Measurements from ENCODE around the gene HDGFL2. TPM values are rescaled to one million over a fixed set of nuclear protein-coding genes. Genes with fewer than 3 reads are reported as not detected.

Gene HDGFL2
- total and polyA plus RNA-seq, 12 donors: 22.0 to 74.7 (median 35.7) TPM

- Histone ChIP-seq H3K4me3 (no peak overlapping the region), H3K9me3 (replicated peaks in 1 of 3) (peaks cover 0 to 4% (median 0%) of the 10 kb centered on the region in 3 donors), H3K27me3 (no peaks in the 10 kb centered on the region), H3K4me1 (replicated peaks in 1 of 2) (peaks cover 0 to 19% of the 10 kb centered on the region in 2 donors), H3K27ac (no peak overlapping the region), H3K36me3 (replicated peaks in 1 of 2) (no peaks in the 10 kb centered on the region)
- TF ChIP-seq CTCF (IDR thresholded peaks at IDR 0.05) (no peak), POLR2A (IDR thresholded peaks at IDR 0.05) (no peak)
- intact Hi-C loops (cut with DNase I): no loop called here
- DNase-seq: peak in 1 of 7 donors; percentile 11
- 71 to 95% (median 76%) methylated on average over 10 to 77 of the region's 77 CpGs for WGBS, 4 donors
Measured at GRCh38 chr19:4542896-4543841, 71.1 kb downstream of the HDGFL2 start.

- WGBS, 4 donors: 89 to 96% (median 91%) methylated on average over 32 to 81 of the region's 87 CpGs
- Histone ChIP-seq H3K36me3 (replicated peaks in 1 of 2) (peaks cover 0 to 3% of the 10 kb centered on the region in 2 donors), H3K27me3 (no peaks in the 10 kb centered on the region), H3K4me3 (no peak overlapping the region), H3K27ac (no peak overlapping the region), H3K4me1 (replicated peaks in 1 of 2) (peaks cover 0 to 19% of the 10 kb centered on the region in 2 donors), H3K9me3 (replicated peaks in 1 of 3) (peaks cover 0 to 4% (median 0%) of the 10 kb centered on the region in 3 donors)
- intact Hi-C loops (cut with DNase I): no loop called here
- DNase-seq: peak in 1 of 7 donors; percentile 9
- TF ChIP-seq POLR2A (IDR thresholded peaks at IDR 0.05): no peak
Measured at GRCh38 chr19:4543842-4544647, 71.9 kb downstream of the HDGFL2 start.

GRCh38 chr19:4547303-4548237 is 75.5 kb downstream of the HDGFL2 start:
- Histone ChIP-seq H3K9me3 (replicated peaks in 1 of 3) (no peaks in the 10 kb centered on the region), H3K4me1 (replicated peaks in 1 of 2) (no peaks in the 10 kb centered on the region), H3K4me3 (no peak overlapping the region), H3K36me3 (replicated peaks in 1 of 2) (peaks cover 0 to 27% of the 10 kb centered on the region in 2 donors), H3K27ac (no peak overlapping the region), H3K27me3 (no peaks in the 10 kb centered on the region)
- intact Hi-C loops (cut with DNase I): no loop called here
- peak in 1 of 6 experiments; percentile 25 for TF ChIP-seq CTCF (IDR thresholded peaks at IDR 0.05)
- no peak for TF ChIP-seq POLR2A (IDR thresholded peaks at IDR 0.05)
- WGBS, 4 donors: 61 to 65% (median 62%) methylated on average over 16 to 32 of the region's 32 CpGs
- peak in 6 of 7 donors; percentile 59 to 74 (median 68) for DNase-seq

GRCh38 chr19:4548238-4548584 is 76.1 kb downstream of the HDGFL2 start:
- no peaks in the 10 kb centered on the region for H3K27me3 ChIP-seq
- H3K4me1 ChIP-seq (replicated peaks in 1 of 2): no peaks in the 10 kb centered on the region
- no peaks in the 10 kb centered on the region for H3K9me3 ChIP-seq (replicated peaks in 1 of 3)
- intact Hi-C loops (cut with DNase I): no loop called here
- H3K4me3 ChIP-seq: no peak overlapping the region
- TF ChIP-seq POLR2A (IDR thresholded peaks at IDR 0.05) (no peak), CTCF (IDR thresholded peaks at IDR 0.05) (no peak)
- no peak overlapping the region for H3K27ac ChIP-seq
- DNase-seq: peak in 1 of 7 donors; percentile 7
- H3K36me3 ChIP-seq (replicated peaks in 1 of 2): peaks cover 0 to 32% of the 10 kb centered on the region in 2 donors
- 81 to 87% (median 85%) methylated on average over 6 to 14 of the region's 14 CpGs for WGBS, 4 donors

Data from adrenal gland (tissue), 12 donors.